Astrocyte of the cerebellum (primary cell): ENCODE data around the gene KPNA4.

Experiments used
- DNase-seq: peaks from one replicate; pipeline ENCODE4 v3.0.0-alpha.2; 2011; ENCODE audit warnings: low read depth
- H3K4me3 ChIP-seq: 2 replicates; pipeline ENCODE4 v1.5.1; 2011; ENCODE audit warnings: mild to moderate bottlenecking, low read depth, low read length, moderate library complexity
- in situ Hi-C: cut with HindIII; loops from 2 replicates; pipeline ENCODE4 v1.10.0; 2017; ENCODE audit warnings: low sequenced_read_pairs
- TF ChIP-seq, protein P1 (sequence below): IDR thresholded peaks from 2 replicates; pipeline ENCODE4 v1.5.1; 2012; ENCODE audit warnings: low read length, low read depth, moderate library complexity, mild to moderate bottlenecking; ENCODE audit errors: missing control alignments

The KPNA4 gene

DNA sequence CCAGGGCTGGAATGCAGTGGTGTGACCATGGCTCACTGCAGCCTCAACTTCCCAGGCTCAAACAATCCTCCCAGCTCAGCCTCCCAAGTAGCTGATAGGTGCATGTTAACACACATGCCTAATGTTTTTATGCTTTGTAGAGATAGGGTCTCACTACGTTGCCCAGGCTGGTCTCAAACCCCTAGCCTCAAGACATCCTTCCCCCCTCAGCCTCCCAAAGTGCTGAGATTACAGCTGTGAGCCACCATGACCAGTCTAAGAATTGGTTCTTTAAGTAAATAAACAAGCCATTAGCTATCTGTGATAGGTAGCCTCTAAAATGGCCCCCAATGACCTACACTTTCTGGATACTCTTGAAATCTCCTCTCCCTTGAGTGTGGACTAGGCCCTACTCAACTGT, 119.5 kb downstream of the KPNA4 start:
- in situ Hi-C loops, result no loop called here
- no peak for DNase-seq
- TF ChIP-seq, protein P1, sequence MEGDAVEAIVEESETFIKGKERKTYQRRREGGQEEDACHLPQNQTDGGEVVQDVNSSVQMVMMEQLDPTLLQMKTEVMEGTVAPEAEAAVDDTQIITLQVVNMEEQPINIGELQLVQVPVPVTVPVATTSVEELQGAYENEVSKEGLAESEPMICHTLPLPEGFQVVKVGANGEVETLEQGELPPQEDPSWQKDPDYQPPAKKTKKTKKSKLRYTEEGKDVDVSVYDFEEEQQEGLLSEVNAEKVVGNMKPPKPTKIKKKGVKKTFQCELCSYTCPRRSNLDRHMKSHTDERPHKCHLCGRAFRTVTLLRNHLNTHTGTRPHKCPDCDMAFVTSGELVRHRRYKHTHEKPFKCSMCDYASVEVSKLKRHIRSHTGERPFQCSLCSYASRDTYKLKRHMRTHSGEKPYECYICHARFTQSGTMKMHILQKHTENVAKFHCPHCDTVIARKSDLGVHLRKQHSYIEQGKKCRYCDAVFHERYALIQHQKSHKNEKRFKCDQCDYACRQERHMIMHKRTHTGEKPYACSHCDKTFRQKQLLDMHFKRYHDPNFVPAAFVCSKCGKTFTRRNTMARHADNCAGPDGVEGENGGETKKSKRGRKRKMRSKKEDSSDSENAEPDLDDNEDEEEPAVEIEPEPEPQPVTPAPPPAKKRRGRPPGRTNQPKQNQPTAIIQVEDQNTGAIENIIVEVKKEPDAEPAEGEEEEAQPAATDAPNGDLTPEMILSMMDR, result no peak
- H3K4me3 ChIP-seq, result no peak overlapping the region
